ENCODE results near the gene FABP6.

- TF ChIP-seq CREB5 (CRISPR knock-in tag; IDR thresholded peaks at IDR 0.05; ENCODE audit: low read depth) = no peak
- no peak for TF ChIP-seq PPARA (CRISPR knock-in tag; IDR thresholded peaks at IDR 0.05; ENCODE audit: borderline replicate concordance)
- TF ChIP-seq ZNF8 (CRISPR knock-in tag; IDR thresholded peaks at IDR 0.05) = no peak
Observed at GRCh38 chr5:160213537-160213936, 15.8 kb upstream of the FABP6 start.

Measured in SK-N-SH treated with all-trans-retinoic acid at 6 μM for 48 hours (cell line).